ENCODE measurements around the gene LAMC3.

The LAMC3 gene

DNA sequence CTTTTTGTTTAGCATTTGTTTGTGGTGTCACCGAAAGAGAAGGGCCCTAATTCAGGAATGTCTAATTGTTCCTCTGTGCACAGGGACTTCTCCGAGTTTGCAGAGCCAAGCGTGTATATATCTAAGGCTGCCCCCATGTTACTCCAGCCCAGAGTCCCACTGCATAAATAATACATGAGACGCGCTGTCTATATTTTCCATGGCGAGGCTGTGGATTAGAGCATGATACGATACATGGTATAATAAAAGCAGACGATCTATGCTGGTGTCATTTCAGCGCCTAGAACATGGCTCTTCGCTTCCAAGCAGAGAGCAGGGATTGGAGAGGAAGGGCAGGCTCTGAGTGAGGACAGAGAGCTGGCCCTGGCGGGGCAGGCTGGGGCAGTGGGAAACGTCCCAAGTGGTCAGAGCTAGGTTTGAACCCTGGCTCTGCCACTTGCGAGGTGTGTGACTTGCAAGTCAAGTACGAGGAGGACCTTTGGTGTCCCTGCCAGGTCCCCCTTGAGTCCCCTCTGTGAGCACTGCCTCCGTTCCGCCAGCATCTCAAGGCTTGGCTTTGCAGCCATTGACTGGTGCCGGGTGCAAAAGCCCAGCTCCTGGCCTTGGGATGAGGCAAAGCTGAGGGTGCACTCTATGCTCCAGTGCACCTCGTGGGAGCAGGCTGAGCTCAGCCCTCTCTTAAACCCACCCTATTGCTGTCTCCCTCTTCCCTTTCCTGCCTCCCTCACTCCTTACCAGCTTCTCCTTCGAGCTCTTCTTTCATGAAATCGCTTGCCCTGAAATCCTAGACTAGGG is 29.2 kb upstream of the LAMC3 start:
- DNase-seq = no peak

DNA sequence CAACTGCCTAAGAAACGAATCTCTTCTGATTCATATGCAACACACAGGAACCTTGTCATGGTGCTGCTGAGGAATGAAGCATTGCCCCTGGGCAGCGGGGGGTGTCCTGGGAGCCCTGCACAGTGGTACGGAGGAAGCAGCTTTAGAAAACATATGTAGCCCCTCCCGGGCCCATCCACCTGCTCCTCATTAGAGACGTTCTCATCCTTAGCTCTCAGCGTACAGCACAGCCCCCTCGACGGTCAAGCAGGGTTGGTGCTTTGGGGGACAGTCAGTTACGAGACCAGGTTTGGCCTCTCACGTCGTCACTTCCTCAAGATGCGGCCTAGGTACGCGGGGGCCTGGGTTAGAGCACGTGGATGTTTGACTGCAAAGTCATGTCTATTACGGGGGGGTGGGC is 28.4 kb upstream of the LAMC3 start:
- no peak for DNase-seq

DNA sequence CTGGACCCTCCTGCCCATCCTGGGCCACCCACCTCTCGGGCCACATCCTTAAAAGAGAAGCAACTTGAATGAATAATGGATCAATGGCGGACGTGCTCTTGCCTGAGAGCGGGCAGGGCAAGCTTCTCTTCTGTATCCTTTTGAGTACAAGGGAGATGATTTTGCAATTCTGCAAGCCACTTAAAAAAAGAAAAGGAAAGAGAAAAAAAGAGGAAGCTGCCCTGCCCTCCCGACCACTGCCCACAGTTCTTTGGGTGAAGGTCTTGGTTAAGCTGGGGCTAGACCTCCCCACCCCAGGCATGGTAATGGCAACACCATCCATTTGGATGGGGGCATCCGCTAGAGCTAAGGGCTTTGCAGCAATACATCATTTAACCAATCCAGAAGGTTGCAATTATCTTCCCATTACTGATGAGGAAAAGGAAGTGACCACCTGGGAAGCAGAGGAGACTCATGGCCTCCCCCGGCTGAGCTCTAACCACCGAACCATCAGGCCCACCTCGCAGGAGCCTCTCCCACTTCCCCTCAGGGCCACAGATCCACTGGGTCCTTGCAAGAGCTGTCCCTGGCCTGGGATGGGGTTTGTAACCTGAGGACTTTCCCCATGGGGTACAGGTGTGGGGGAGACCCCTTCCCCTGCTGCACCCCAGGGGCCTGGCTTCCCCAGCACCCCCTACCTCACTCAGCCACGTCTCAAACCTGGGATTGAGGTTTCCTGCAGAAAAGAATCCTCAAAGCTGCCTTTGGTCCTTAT is 27.8 kb upstream of the LAMC3 start:
- peak; percentile 9 for DNase-seq

GRCh38 chr9:130981756-130982137 is 27.2 kb upstream of the LAMC3 start:
- no peak for DNase-seq

GRCh38 chr9:130982636-130983358 is 26.2 kb upstream of the LAMC3 start:
- DNase-seq = no peak

DNA sequence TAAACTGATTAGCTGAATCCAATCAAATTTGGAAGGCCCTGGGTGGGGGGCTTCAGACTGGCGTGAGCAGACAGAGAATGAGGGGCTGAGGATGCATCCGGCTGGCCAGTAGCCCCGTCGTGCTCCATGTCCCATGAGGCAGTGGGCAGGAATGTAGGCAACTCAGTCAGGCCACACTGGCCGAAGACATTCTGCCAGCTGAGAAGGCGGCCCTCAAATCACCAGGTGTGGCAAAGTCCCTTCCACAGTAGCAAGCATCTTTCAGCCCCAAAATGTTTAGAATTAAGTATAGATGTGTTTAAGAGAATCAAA is 25.7 kb upstream of the LAMC3 start:
- no peak for DNase-seq

GRCh38 chr9:130983970-130984369 is 25.0 kb upstream of the LAMC3 start:
- no peak for DNase-seq

DNA sequence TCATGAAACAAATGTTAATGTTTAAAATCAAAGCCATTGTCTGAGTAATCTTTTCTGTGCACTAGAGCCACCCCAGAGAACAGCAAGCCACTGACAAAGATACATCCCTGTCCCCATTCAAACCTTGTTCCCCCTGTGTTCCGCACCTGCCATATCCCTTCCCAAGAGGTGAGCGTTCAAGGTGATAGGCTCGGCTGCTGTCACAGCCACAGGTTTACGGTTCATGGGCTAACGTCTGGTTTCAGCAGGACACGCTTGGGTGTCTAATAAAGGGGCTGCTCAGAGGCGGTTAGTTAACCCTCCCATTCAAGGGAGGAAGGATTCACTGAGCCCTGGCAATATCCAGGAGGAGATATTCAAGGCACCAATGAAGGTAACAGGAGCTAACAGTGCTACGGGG is 24.5 kb upstream of the LAMC3 start:
- DNase-seq = no peak

- DNase-seq = no peak
These were observed 23.9 kb upstream of the LAMC3 start for GRCh38 chr9:130985029-130985428.

DNA sequence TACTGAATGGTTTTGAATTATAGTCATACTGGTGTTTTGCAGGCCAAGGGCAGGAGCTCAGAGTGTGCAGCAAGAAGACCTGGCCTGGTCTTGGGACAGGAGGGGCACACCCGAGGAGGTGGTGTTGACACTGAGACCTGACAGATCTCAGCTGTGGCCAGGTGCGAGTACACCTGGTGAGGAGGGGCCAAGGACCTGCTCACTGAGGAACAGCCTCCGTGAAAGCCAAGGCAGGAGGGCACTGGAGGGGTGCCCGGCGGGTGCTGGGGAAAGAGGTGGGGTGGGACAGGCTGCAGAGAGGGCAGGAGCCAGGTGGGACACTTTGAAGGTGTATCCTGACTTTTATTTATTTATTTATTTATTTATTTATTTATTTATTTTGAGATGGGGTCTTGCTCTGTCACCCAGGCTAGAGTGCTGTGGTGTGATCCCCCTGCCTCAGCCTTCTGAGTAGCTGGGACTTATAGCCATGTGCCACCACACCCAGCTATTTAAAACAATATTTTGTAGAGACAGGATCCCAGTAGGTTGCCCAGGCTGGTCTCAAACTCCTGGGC is 23.3 kb upstream of the LAMC3 start:
- no peak for DNase-seq

- DNase-seq = no peak
These were observed 22.5 kb upstream of the LAMC3 start for GRCh38 chr9:130986356-130986965.

DNA sequence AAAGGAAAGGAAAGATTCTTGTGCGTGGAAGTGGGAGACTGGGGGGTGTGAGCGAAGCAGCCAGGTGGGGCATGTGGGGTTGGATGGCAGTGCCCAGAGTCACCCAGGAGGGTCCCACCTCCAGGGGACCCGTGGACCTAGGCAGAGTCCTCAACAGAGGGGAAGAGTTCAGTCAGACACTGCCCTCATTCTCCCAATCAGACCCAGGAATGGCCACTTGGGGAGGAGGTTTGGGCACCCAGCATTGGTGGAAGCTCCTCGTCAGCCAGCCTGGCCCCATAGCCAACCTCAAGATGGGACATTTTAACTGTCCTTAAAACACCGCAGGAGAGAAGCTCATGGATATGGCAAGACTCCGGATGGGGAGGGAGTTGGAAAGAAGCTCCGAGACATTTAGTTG is 21.9 kb upstream of the LAMC3 start:
- no peak for DNase-seq

DNA sequence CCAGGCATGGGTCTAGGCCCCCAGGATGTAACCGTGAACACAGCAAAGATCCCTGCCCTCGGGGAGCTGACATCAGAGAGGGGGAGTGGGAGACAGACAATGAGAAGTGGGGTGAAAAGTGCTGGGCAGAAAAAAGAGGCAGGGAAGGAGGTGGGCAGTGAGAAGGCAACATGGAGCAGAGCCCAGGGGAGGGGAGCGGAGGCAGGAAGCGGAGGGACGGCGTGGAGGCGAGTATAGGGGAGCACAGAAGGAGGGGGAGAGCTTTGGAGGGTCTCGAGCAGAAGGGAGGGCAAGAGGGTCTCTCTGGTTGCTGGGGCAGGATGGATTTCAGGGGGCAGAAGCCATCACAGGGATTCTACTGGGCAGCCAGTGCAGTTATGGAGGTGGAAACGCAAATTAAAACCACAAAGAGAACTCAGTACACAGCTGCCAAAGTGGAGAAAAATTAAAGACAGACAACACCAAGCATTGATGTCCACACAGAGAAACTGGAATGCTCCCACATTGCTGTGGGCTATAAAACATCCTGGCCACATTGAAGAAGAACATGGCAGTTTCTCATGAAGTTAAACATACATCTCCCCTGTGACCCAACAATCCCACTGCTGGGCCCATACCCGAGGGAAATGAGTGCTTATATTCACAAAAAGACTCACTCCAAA is 21.1 kb upstream of the LAMC3 start:
- no peak for DNase-seq

GRCh38 chr9:130988400-130988747 is 20.6 kb upstream of the LAMC3 start:
- DNase-seq = no peak

- no peak for DNase-seq
These were observed 20.1 kb upstream of the LAMC3 start for GRCh38 chr9:130988905-130989304.

DNA sequence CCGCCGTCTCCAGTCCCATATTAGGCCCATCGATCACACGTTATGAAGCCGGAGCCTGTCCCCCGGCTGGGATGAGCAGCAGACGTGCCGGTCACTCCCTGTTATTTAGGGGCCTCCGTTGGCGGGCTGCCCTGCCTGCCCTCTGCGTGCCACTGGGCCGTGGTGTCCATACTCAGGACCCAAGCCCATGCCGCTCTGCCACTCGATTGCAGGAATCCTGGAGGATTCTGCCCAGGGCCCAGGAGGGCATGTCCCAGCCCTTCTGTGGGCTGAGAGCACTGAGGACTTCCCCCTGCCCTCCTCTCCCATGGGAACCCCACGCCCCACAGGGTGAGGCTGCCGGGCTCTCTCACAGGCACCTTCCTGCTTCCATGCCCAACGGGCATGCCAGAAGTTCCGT is 19.6 kb upstream of the LAMC3 start:
- DNase-seq = no peak

- no peak for DNase-seq
These were observed 19.1 kb upstream of the LAMC3 start for GRCh38 chr9:130989891-130990290.

DNA sequence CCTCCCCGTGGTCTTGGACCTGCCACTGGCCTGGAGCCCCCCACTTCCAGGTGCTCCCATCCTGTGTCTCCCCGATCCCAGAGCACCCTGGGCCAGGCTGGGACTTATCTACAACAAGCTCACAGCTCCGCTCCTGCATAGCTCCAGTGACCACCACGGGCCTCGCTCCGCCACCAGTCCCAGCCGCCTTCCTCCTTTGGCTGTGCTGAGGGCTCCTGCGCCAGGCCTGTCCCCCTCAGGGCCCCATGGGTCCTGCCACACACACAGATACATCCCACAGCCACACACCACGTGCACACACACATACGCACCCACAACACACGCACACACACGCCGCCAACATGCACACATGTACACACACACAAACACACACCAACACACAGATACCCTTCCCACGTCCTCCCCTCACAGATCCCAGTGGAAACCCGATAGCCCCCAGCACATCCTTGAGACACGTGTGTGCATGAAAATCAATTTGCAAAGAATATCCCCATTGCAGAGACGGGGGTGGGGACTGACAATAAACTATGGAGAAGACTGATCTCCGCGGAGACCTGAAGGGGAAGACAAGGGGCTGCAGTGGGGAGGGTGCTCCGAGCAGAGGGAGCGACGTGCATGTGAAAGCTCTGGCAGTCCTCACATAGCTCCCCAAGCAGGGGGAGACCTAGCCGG is 18.5 kb upstream of the LAMC3 start:
- DNase-seq = no peak

DNA sequence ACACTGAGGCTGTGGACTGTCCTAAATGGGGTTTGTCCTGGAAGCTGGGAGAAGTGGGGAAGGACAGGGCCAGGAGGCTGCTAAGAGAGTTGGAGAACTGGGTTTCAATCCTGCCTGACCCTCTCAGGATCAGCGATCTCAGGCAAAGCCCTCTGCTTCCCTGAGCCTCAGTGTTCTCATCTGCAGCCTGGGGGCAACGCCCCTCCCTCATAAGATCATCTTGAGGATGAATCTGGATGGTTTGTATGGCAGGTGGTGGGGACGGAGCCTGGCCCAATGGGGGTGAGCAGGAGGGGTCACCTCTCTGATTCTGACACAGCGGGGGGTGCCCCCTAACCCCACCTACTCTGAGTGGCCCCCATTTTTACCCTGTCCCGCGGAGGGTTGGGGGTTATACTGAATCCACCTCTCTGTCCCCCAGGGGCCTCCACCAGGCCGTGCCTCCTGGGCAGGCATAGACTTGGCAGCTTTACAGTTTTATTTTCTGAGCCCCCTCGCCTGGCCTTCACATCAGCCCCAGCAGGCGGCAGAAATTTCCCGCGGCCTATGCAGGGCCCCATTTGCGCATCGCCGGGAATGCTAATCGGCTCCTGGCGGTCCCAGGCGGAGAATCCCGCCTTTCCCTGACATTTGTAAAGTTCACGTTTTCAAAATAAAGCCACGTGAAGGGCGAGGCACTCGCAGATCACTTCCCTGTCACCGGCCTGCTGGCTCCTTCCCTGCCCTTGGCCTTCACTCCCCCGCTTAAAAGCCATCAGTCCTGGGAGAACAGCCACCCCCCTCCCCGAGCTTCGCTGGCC is 17.8 kb upstream of the LAMC3 start:
- no peak for DNase-seq

DNA sequence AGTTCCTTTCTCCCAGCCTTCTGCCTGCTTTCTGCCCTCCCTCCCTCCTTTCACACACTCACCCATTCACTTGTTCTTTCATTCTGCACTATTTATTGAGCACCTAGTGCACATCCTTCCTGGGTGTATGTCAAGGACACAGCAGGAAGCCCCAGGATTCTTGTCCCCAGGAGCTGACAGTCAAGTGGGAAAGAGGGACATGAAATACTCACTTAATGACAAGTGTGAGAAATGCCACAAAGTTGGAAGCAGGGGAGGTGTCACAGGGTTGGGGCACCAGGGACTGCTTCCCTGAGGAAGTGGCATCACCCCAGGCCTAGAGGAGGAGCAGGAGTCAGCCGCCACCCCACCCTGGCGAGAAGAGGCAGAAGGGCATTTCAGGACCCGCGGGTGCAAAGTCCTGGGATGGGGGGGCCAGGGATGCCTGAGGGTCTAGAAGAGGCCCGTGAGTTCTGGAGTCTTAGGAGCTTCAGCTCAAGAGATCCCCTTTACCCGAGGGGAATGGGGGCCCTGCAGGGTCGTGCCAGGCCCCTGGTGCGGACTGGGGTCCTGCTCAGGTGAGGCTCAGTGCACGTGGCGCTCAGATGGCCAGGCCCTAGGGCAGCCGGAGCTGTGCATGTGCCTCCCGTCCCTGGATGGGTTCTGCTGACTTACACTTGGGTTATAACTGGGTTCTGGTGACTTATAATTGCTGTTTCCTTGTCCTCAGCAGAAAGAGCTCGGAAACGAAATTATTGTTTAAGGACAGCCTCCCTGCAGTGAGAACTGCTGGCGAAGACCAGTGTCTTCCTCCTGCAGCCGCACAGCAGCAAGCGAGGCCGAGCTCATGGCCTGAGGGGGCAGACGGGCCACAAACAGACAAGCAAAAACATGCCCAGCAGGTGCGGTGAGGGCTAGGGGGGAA is 16.9 kb upstream of the LAMC3 start:
- DNase-seq = no peak

Data from KG1 (cell line).